Astrocyte of the cerebellum (primary cell): ENCODE measurements around the gene SCGB1C1.

Source experiments
- DNase-seq: peaks from one replicate; pipeline ENCODE4 v3.0.0-alpha.2; 2011; ENCODE audit warnings: low read depth
- H3K4me3 ChIP-seq: 2 replicates; pipeline ENCODE4 v1.5.1; 2011; ENCODE audit warnings: mild to moderate bottlenecking, low read depth, low read length, moderate library complexity
- CTCF ChIP-seq: IDR thresholded peaks from 2 replicates; pipeline ENCODE4 v1.5.1; 2012; ENCODE audit warnings: low read length, low read depth, moderate library complexity, mild to moderate bottlenecking; ENCODE audit errors: missing control alignments
- in situ Hi-C: cut with HindIII; loops from 2 replicates; pipeline ENCODE4 v1.10.0; 2017; ENCODE audit warnings: low sequenced_read_pairs

Gene SCGB1C1

GRCh38 chr11:221539-221938 is 28.7 kb downstream of the SCGB1C1 start:
- TF ChIP-seq CTCF: no peak
- no peak for DNase-seq
- in situ Hi-C loops: no loop called here
- H3K4me3 ChIP-seq: no peak overlapping the region

GRCh38 chr11:221998-222789 is 29.3 kb downstream of the SCGB1C1 start:
- DNase-seq: no peak
- no peak for TF ChIP-seq CTCF
- in situ Hi-C loops: no loop called here
- no peak overlapping the region for H3K4me3 ChIP-seq

GRCh38 chr11:223026-223789 is 30.3 kb downstream of the SCGB1C1 start:
- TF ChIP-seq CTCF: no peak
- no peak overlapping the region for H3K4me3 ChIP-seq

GRCh38 chr11:223884-224283 is 31.0 kb downstream of the SCGB1C1 start:
- no peak overlapping the region for H3K4me3 ChIP-seq
- no peak for TF ChIP-seq CTCF
- DNase-seq: no peak
- in situ Hi-C loops: no loop called here

More at GRCh38 chr11:223026-223789, 30.3 kb downstream of the SCGB1C1 start:
- in situ Hi-C loops: no loop called here
- DNase-seq: no peak

GRCh38 chr11:224424-224823 is 31.5 kb downstream of the SCGB1C1 start:
- DNase-seq: no peak
- in situ Hi-C loops: no loop called here
- TF ChIP-seq CTCF: no peak
- H3K4me3 ChIP-seq: no peak overlapping the region

GRCh38 chr11:225734-226453 is 33.0 kb downstream of the SCGB1C1 start:
- TF ChIP-seq CTCF: no peak
- H3K4me3 ChIP-seq: no peak overlapping the region
- no peak for DNase-seq
- in situ Hi-C loops: no loop called here
